ENCODE results near the gene RIPK4.
"Not testable (repeated sequence)": the region's sequence is repeated elsewhere in the genome, so short reads cannot be mapped to it uniquely, and the experiment has no call there.

The RIPK4 gene

DNA sequence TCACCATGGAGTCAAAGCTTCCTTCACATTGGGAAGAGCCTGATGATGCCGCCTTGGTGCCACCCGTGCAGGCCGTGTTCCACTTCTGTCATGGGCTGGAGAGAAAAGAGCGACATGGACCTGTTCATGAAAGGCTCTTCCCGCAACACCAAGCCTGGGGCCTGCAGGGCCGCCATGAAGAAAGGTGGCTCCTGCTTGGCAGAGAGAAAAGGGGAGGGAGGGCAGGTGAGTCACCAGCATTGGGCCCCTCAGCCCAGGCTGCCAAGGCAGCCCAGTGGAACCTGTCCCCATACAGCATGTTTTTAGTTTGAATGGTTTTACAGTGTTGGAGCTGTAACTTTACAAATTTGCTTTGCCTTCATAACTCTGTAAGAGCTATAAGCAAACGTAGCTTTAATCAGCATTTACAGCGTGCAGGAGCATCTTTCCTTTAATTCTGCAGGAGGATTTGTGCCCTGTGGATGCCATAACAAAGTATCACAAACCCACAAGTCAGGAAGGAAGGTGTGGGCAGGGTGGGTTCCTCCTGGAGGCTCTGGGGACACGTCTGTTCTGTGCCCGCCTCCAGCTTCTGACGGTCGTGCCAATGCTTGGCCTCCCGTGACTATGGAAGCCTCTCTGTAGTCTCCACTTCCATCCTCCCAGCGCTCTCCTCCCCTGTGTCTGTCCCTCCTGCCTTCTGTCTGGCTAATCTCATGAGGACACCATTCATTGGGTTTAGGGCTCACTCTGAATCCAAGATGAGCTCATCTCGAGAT, 49.1 kb downstream of the RIPK4 start:
- CTCF ChIA-PET: interaction anchor here (0.8 to 1.4 kb wide), 2 partner anchors 9 to 11 kb away, joined by 3 read pairs; no protein-coding TSS in a partner anchor
- TF ChIP-seq, protein P1, sequence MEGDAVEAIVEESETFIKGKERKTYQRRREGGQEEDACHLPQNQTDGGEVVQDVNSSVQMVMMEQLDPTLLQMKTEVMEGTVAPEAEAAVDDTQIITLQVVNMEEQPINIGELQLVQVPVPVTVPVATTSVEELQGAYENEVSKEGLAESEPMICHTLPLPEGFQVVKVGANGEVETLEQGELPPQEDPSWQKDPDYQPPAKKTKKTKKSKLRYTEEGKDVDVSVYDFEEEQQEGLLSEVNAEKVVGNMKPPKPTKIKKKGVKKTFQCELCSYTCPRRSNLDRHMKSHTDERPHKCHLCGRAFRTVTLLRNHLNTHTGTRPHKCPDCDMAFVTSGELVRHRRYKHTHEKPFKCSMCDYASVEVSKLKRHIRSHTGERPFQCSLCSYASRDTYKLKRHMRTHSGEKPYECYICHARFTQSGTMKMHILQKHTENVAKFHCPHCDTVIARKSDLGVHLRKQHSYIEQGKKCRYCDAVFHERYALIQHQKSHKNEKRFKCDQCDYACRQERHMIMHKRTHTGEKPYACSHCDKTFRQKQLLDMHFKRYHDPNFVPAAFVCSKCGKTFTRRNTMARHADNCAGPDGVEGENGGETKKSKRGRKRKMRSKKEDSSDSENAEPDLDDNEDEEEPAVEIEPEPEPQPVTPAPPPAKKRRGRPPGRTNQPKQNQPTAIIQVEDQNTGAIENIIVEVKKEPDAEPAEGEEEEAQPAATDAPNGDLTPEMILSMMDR (IDR thresholded peaks at IDR 0.05; ENCODE audit: insufficient read depth, low read length, missing control alignments): no peak
- no peak for DNase-seq (ENCODE audit: low read depth, low spot score)
- POLR2A ChIA-PET: no interaction called here
- H3K4me3 ChIP-seq (ENCODE audit: low read depth, low read length): no peak overlapping the region

DNA sequence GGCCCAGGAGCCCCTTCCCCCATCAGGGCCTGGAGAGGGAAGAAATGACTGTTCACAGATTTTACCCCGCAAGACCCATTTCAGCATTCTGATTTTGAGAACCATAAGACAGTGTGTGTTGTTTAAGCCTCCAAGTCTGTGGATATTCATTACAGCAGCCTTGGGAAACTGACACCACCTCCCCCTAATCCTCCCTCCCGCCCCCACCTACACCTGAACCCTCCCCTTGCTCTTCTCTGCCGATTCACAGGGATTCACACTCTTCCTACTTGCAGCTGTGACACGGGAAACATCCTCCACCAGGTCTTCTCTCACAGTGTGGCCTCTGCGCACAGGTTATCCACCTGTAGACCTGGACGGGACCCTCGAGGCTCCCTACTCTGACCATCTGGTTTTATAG, 50.1 kb downstream of the RIPK4 start:
- TF ChIP-seq, protein P1 (IDR thresholded peaks at IDR 0.05; ENCODE audit: insufficient read depth, low read length, missing control alignments): no peak
- DNase-seq (ENCODE audit: low read depth, low spot score): no peak
- no peak overlapping the region for H3K4me3 ChIP-seq (ENCODE audit: low read depth, low read length)
- CTCF ChIA-PET: interaction anchor here (1.6 kb wide), 1 partner anchor 100 kb away, joined by 4 read pairs; no protein-coding TSS in a partner anchor
- POLR2A ChIA-PET: no interaction called here

DNA sequence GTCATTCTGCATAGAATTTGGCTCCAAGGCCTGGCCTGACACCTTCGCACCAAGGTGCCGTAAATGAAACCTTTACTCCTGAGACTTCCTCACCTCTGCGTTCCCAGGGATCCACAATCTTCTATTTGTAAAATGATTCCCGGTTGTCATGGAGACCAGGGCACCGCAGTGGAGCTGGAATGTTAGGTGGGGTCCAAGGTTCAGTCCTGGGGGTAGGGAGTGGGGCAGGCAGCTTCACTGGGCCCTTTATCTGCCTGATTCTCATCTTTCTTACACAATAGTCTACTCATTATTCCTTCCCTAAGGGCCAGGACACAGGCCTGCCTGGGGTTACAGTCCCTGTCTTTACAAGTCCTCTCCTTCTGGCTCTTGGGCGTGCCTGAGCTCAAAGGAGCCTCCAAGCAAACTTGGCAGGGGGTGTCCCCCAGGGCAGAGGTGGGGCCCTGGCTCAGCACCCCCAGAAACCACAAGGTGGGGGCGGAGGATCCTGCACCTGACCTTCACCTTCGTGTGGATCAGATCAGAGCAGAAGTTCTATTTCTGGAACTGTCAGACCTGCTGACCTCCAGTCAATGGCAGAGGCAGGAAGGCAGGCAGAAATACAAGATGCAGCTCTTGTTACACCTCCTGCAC, 51.1 kb downstream of the RIPK4 start:
- H3K4me3 ChIP-seq (ENCODE audit: low read depth, low read length): no peak overlapping the region
- POLR2A ChIA-PET: no interaction called here
- no peak for DNase-seq (ENCODE audit: low read depth, low spot score)
- TF ChIP-seq, protein P1 (IDR thresholded peaks at IDR 0.05; ENCODE audit: insufficient read depth, low read length, missing control alignments): no peak
- CTCF ChIA-PET: interaction anchor here (1.6 to 1.7 kb wide), 2 partner anchors 10 to 101 kb away, joined by 4 read pairs; no protein-coding TSS in a partner anchor

DNA sequence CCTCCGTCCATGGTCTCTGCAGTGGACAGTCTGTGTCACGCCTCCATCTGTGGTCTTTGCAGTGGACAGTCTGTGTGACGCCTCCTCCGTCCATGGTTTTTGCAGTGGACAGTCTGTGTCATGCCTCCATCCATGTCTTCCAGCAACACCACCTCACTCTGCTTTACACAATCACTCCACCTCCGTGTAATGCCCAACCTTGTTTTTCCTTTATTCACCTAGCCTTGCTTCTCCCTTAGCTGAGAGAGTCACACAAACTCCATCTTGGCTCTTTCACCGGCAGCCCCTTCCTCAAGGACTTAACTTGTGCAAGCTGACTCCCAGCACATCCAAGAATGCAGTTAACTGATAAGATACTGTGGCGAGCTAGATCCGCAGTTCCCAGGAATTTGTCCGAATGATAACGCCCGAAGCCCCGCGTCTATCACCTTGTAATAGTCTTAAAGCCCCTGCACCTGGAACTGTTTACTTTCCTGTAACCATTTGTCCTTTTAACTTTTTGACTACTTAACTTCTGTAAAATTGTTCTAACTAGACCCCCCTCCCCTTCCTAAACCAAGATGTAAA, 52.5 kb downstream of the RIPK4 start:
- DNase-seq (ENCODE audit: low read depth, low spot score); H3K4me3 ChIP-seq (ENCODE audit: low read depth, low read length); POLR2A ChIA-PET: not testable (repeated sequence)
- CTCF ChIA-PET: interaction anchor here (1.7 kb wide), 1 partner anchor 11 kb away, joined by 4 read pairs; no protein-coding TSS in a partner anchor

DNA sequence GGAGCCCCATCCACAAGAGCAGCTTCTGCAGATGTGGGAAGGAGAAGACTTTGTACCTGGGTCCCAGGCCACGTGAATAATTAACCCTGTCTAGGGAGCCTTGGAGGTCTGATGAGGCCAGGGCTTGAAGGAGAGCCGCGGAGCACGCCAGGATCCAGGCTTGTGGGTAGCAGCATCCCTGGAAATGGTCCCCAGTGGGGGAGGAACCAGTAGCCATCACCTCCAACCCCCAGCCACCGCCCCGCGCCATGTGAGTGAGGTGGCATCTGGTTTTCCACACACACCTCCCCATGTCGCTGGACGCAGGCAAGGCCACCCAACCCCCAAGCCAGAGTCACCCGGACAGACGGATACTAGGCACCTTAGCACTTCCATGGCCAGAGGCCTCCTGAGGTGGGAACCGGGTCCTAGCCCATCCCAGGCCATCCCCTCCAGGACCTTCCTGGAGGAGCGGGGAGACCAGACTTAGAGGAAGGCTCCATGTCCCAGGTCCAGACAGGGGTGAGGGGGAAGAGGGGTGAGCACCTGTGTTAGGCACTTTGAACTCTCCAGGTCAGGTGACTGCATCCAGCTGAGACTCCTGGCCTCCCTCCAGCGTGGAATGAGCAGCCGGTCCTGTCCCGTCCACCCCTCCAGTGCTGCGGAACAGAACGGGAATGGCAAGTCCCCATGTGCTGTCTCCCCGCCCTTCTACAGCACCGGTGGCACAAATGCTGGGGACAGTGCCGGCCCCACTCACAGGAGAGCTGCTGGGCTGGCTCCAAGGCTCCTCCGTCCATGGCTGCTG, 53.2 kb downstream of the RIPK4 start:
- no peak overlapping the region for H3K4me3 ChIP-seq (ENCODE audit: low read depth, low read length)
- POLR2A ChIA-PET: no interaction called here
- TF ChIP-seq, protein P1 (IDR thresholded peaks at IDR 0.05; ENCODE audit: insufficient read depth, low read length, missing control alignments): no peak
- CTCF ChIA-PET: no interaction called here
- DNase-seq (ENCODE audit: low read depth, low spot score): no peak

DNA sequence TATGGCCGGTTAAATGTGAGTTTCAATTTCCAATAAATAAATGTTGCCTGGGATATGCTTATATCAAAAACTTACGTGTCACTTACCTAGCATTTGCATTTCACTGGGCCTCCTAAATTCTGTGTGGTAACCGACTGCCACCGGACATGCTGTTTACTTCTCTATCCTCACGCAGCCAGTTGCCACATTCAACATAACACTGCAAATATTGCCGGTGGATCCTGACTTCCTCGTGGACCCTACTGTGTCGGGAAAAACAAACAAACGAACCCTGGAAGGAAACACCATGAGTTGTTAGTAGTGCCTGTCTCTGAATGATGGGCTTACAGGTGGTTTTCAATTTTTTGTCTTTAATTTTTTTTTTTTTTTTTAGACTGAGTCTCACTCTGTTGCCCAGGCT, 54.1 kb downstream of the RIPK4 start:
- POLR2A ChIA-PET: no interaction called here
- TF ChIP-seq, protein P1 (IDR thresholded peaks at IDR 0.05; ENCODE audit: insufficient read depth, low read length, missing control alignments): no peak
- CTCF ChIA-PET: no interaction called here
- DNase-seq (ENCODE audit: low read depth, low spot score): no peak
- no peak overlapping the region for H3K4me3 ChIP-seq (ENCODE audit: low read depth, low read length)

Measured in AG04449 (cell line).